Neuronal stem cell (in vitro differentiated cells): Measurements from ENCODE around the gene TNS1.

Experiments
- DNase-seq: peaks from one replicate; pipeline ENCODE4 v3.0.0-alpha.2; 2013; ENCODE audit warnings: low spot score
- H2AFZ ChIP-seq: one replicate; pipeline ENCODE4 v1.6.1; 2013; ENCODE audit warnings: mild to moderate bottlenecking, low read length, inconsistent platforms
- H2AK5ac ChIP-seq: 2 replicates; pipeline ENCODE4 v1.6.1; 2013; ENCODE audit warnings: low read depth, mild to moderate bottlenecking, inconsistent platforms, low read length, moderate library complexity, mixed read lengths
- H2BK120ac ChIP-seq: 2 replicates; pipeline ENCODE4 v1.6.1; 2013; ENCODE audit warnings: low read depth, mild to moderate bottlenecking, inconsistent platforms, low read length, moderate library complexity, mixed read lengths
- H2BK12ac ChIP-seq: one replicate; pipeline ENCODE4 v1.6.1; 2013; ENCODE audit warnings: low read length, inconsistent platforms
- H2BK15ac ChIP-seq: 2 replicates; pipeline ENCODE4 v1.6.1; 2013; ENCODE audit warnings: mild to moderate bottlenecking, low read length, inconsistent platforms, mixed read lengths
- H2BK5ac ChIP-seq: one replicate; pipeline ENCODE4 v1.6.1; 2013; ENCODE audit warnings: inconsistent platforms, mild to moderate bottlenecking, low read length, moderate library complexity
- H3K14ac ChIP-seq: one replicate; pipeline ENCODE4 v1.6.1; 2013; ENCODE audit warnings: low read length, inconsistent platforms
- H3K18ac ChIP-seq: 2 replicates; pipeline ENCODE4 v1.6.1; 2013; ENCODE audit warnings: low read length, inconsistent platforms
- H3K23ac ChIP-seq: 2 replicates; pipeline ENCODE4 v1.6.1; 2013; ENCODE audit warnings: low read depth, mild to moderate bottlenecking, mixed read lengths, low read length, inconsistent platforms; ENCODE audit not compliant: poor library complexity
- H3K27ac ChIP-seq: replicated peaks from 3 replicates; pipeline ENCODE4 v1.5.1; 2013; ENCODE audit warnings: low read length, inconsistent platforms
- H3K27me3 ChIP-seq, 3 experiments: 2 replicates each; pipeline ENCODE4 v1.6.1; 2013; ENCODE audit warnings: low read length in 3 of 3, mild to moderate bottlenecking in 2 of 3, inconsistent platforms in 1 of 3, low read depth in 1 of 3, mixed read lengths in 1 of 3, moderate library complexity in 1 of 3; ENCODE audit not compliant: control insufficient read depth in 3 of 3, insufficient read depth in 3 of 3
- H3K36me3 ChIP-seq, 2 donors: replicated peaks in 1 of 2; 2 replicates each; pipeline ENCODE4 v1.6.1; 2013; ENCODE audit warnings: low read length in 2 of 2; ENCODE audit not compliant: control insufficient read depth in 2 of 2, insufficient read depth in 2 of 2
- H3K4ac ChIP-seq: 2 replicates; pipeline ENCODE4 v1.6.1; 2013; ENCODE audit warnings: inconsistent platforms, mild to moderate bottlenecking, low read length, moderate library complexity
- H3K4me1 ChIP-seq, 2 donors: 1 replicate in 1 of 2; 2 replicates in 1 of 2; pipeline ENCODE4 v1.6.1; 2013; ENCODE audit warnings: low read length in 2 of 2, low read depth in 1 of 2; ENCODE audit not compliant: control insufficient read depth in 2 of 2, insufficient read depth in 1 of 2
- H3K4me2 ChIP-seq: one replicate; pipeline ENCODE4 v1.6.1; 2013; ENCODE audit warnings: mild to moderate bottlenecking, low read length, inconsistent platforms; ENCODE audit not compliant: insufficient read depth, poor library complexity, severe bottlenecking
- H3K4me3 ChIP-seq, 2 donors: 2 replicates each; pipeline ENCODE4 v1.5.1; 2013; ENCODE audit warnings: low read length in 2 of 2, mild to moderate bottlenecking in 2 of 2, inconsistent platforms in 1 of 2, moderate library complexity in 1 of 2
- H3K79me1 ChIP-seq: one replicate; pipeline ENCODE4 v1.6.1; 2013; ENCODE audit warnings: low read depth, mild to moderate bottlenecking, inconsistent platforms, low read length, moderate library complexity
- H3K9ac ChIP-seq: one replicate; pipeline ENCODE4 v1.6.1; 2013; ENCODE audit warnings: mild to moderate bottlenecking, low read depth, low read length, inconsistent platforms; ENCODE audit not compliant: poor library complexity
- H3K9me3 ChIP-seq, 2 donors: replicated peaks in 1 of 2; 2 replicates each; pipeline versions ENCODE3 to v1.6.1; 2013; ENCODE audit warnings: low read length in 2 of 2, mild to moderate bottlenecking in 2 of 2, inconsistent platforms in 1 of 2, low read depth in 1 of 2, mixed read lengths in 1 of 2, moderate library complexity in 1 of 2; ENCODE audit not compliant: control insufficient read depth in 2 of 2, insufficient read depth in 1 of 2
- H4K8ac ChIP-seq: one replicate; pipeline ENCODE4 v1.6.1; 2013; ENCODE audit warnings: low read depth, mild to moderate bottlenecking, inconsistent platforms, low read length, moderate library complexity
- H4K91ac ChIP-seq: one replicate; pipeline ENCODE4 v1.6.1; 2013; ENCODE audit warnings: low read length, low read depth, mild to moderate bottlenecking, inconsistent platforms; ENCODE audit not compliant: poor library complexity
- WGBS, 2 donors: extraction: QIAGEN DNeasy Blood & Tissue Kit; methylation state at CpG; one replicate each; pipeline ENCODE4 v1.1.7; 2013; ENCODE audit warnings: missing lambda C conversion rate in 2 of 2, mixed read lengths in 1 of 2; ENCODE audit not compliant: insufficient read length in 2 of 2, insufficient replicate concordance in 1 of 2; ENCODE audit errors: extremely low coverage in 2 of 2; 5-methylcytosine and 5-hydroxymethylcytosine counted together

The TNS1 gene

GRCh38 chr2:217801711-217802110 is 201.1 kb downstream of the TNS1 start:
- WGBS, 2 donors, result no CpG with 5 or more reads among the region's 8 CpGs
- H3K9ac ChIP-seq, result no peak overlapping the region
- no peak for DNase-seq
- no peak overlapping the region for H3K23ac ChIP-seq
- H3K9me3 ChIP-seq, result peaks cover 0 to 5% of the 10 kb centered on the region in 2 donors
- no peak overlapping the region for H3K27ac ChIP-seq
- no peak overlapping the region for H2BK15ac ChIP-seq
- no peak overlapping the region for H4K8ac ChIP-seq
- H2AFZ ChIP-seq, result no peak overlapping the region
- peaks cover 0 to 2% of the 10 kb centered on the region in 2 donors for H3K36me3 ChIP-seq
- H2BK120ac ChIP-seq, result no peak overlapping the region
- H3K4me1 ChIP-seq, result peaks cover 7 to 9% of the 10 kb centered on the region in 2 donors
- H2BK12ac ChIP-seq, result no peak overlapping the region
- H3K79me1 ChIP-seq, result peaks cover 3% of the 10 kb centered on the region
- no peak overlapping the region for H3K4me3 ChIP-seq
- H3K4me2 ChIP-seq, result no peak overlapping the region
- H3K27me3 ChIP-seq, result peaks cover 0 to 4% (median 0%) of the 10 kb centered on the region in 3 experiments
- no peak overlapping the region for H3K18ac ChIP-seq
- no peak overlapping the region for H2AK5ac ChIP-seq
- H4K91ac ChIP-seq, result no peak overlapping the region
- no peak overlapping the region for H3K14ac ChIP-seq
- H3K4ac ChIP-seq, result no peak overlapping the region
- no peak overlapping the region for H2BK5ac ChIP-seq

- no peak overlapping the region for H3K14ac ChIP-seq
- no peak overlapping the region for H3K4ac ChIP-seq
- no peak overlapping the region for H4K8ac ChIP-seq
- peaks cover 0 to 2% of the 10 kb centered on the region in 2 donors for H3K36me3 ChIP-seq
- peak overlapping the region; percentile 65 for H2BK12ac ChIP-seq
- peaks cover 7 to 9% of the 10 kb centered on the region in 2 donors for H3K4me1 ChIP-seq
- no peak overlapping the region for H2BK120ac ChIP-seq
- peak overlapping the region; percentile 43 for H2AFZ ChIP-seq
- H3K18ac ChIP-seq, result peak overlapping the region; percentile 32
- H2BK5ac ChIP-seq, result no peak overlapping the region
- peaks cover 0 to 5% of the 10 kb centered on the region in 2 donors for H3K9me3 ChIP-seq
- no peak overlapping the region for H3K4me3 ChIP-seq
- H4K91ac ChIP-seq, result no peak overlapping the region
- H3K79me1 ChIP-seq, result peaks cover 3% of the 10 kb centered on the region
- no peak overlapping the region for H3K4me2 ChIP-seq
- no peak overlapping the region for H3K27ac ChIP-seq
- H3K9ac ChIP-seq, result no peak overlapping the region
- no CpG with 5 or more reads among the region's 11 CpGs for WGBS, 2 donors
- H3K23ac ChIP-seq, result no peak overlapping the region
- DNase-seq, result no peak
- no peak overlapping the region for H2AK5ac ChIP-seq
- no peak overlapping the region for H2BK15ac ChIP-seq
- peaks cover 0 to 4% (median 0%) of the 10 kb centered on the region in 3 experiments for H3K27me3 ChIP-seq
Measured at GRCh38 chr2:217801115-217801531, 201.7 kb downstream of the TNS1 start.

DNA sequence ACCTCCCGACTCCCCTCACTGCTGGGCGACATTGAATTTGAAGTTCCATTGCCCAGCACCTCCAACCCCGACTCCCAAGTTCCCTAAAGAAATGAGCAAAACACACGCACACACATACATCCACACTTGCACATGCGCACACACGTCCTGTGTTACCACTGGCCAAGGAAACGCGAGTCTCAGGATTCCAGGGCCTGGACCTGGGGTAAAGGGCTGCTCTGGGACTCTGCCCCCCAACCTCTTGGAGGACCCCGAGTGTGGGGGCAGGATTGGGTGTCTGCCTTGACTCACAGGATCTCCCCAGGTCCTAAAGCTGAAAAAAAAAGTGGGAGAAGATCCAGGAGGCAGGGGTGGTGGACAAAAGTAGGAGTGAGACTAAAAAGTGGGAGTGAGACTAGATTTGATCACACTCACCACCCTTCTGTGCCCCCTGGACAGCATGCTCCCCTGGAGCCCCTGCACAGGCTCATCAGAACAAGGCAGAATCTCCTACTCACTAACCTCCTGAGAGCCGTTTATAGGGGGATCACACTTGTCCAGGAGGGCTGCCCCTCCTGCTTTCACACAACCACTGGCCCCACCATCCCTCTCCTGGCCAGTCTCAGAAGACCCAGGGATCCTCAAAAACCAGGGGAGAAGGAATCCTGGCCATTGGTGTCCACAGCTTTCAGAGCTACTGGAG is 202.2 kb downstream of the TNS1 start:
- no peak overlapping the region for H3K4ac ChIP-seq
- no peak overlapping the region for H3K18ac ChIP-seq
- no peak overlapping the region for H2AK5ac ChIP-seq
- H2BK15ac ChIP-seq, result no peak overlapping the region
- no peak for DNase-seq
- no peak overlapping the region for H3K27ac ChIP-seq
- no peak overlapping the region for H4K91ac ChIP-seq
- H3K4me3 ChIP-seq, result no peak overlapping the region
- no peak overlapping the region for H2BK12ac ChIP-seq
- no peak overlapping the region for H2BK120ac ChIP-seq
- H3K4me2 ChIP-seq, result no peak overlapping the region
- no peak overlapping the region for H3K14ac ChIP-seq
- H3K4me1 ChIP-seq, result peaks cover 9 to 10% of the 10 kb centered on the region in 2 donors
- H3K79me1 ChIP-seq, result peaks cover 2% of the 10 kb centered on the region
- no peak overlapping the region for H4K8ac ChIP-seq
- no CpG with 5 or more reads among the region's 10 CpGs for whole genome bisulfite sequencing, 2 donors
- H3K36me3 ChIP-seq, result peaks cover 0 to 2% of the 10 kb centered on the region in 2 donors
- no peak overlapping the region for H3K23ac ChIP-seq
- no peak overlapping the region for H2AFZ ChIP-seq
- H3K9me3 ChIP-seq, result peaks cover 0 to 2% of the 10 kb centered on the region in 2 donors
- no peak overlapping the region for H3K9ac ChIP-seq
- peaks cover 0 to 4% (median 0%) of the 10 kb centered on the region in 3 experiments for H3K27me3 ChIP-seq
- H2BK5ac ChIP-seq, result no peak overlapping the region

DNA sequence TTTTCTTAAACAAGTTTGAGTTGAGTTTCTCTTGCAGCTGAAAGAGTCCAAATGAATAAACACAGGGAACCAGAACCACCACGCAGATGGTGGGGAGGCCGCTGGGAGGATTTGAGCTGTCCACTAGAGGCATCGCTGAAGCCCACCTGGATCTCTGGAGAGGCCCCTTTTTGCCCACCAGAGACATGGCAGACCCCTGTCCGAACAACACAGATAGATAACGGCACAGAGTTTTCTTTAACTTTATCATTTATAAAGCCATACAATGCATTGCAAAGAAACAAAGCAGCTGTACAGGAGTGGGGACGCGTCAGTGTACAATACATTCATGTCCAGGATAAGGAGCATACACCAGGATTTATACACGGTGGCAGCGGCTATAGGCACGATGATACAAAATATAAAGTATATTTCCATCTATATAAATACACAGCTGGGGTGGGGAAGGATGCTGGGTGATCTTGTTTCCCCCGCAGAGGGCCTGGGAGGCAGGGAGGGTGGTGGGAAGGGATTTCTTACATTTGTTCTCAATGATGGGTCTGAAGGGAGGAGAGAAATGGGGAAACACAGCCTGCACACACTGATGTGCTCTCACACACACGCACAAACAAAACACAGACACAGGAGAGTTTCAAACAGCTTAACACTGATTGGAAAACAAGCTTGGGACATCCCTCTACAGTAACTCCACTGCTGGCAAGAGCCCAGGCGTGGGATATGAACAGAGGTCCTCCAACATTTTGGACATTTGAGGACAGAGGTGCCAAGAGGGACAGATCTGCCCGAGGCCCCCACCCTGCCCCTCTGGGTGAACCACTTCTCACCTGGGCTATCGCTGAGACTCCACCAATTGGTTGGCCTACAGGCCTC is 203.0 kb downstream of the TNS1 start:
- H3K36me3 ChIP-seq, result no peaks in the 10 kb centered on the region

More for the DNA sequence above, 203.0 kb downstream of the TNS1 start:
- WGBS, 2 donors, result no CpG with 5 or more reads among the region's 15 CpGs
- H3K23ac ChIP-seq, result no peak overlapping the region
- H3K4me1 ChIP-seq, result peaks cover 9 to 12% of the 10 kb centered on the region in 2 donors
- H4K8ac ChIP-seq, result no peak overlapping the region
- no peak overlapping the region for H2AFZ ChIP-seq
- peaks cover 0 to 4% of the 10 kb centered on the region in 2 donors for H3K9me3 ChIP-seq
- no peak overlapping the region for H3K14ac ChIP-seq
- no peak overlapping the region for H2BK15ac ChIP-seq
- no peak overlapping the region for H2BK5ac ChIP-seq
- no peak overlapping the region for H3K4me3 ChIP-seq
- H3K27ac ChIP-seq, result no peak overlapping the region
- no peak overlapping the region for H3K9ac ChIP-seq
- H4K91ac ChIP-seq, result no peak overlapping the region
- H2BK120ac ChIP-seq, result no peak overlapping the region
- no peak overlapping the region for H3K4ac ChIP-seq
- no peak overlapping the region for H2AK5ac ChIP-seq
- no peak overlapping the region for H3K18ac ChIP-seq
- H3K27me3 ChIP-seq, result peaks cover 0 to 1% (median 0%) of the 10 kb centered on the region in 3 experiments
- no peaks in the 10 kb centered on the region for H3K79me1 ChIP-seq
- DNase-seq, result no peak
- H3K4me2 ChIP-seq, result no peak overlapping the region
- H2BK12ac ChIP-seq, result no peak overlapping the region
